ENCODE measurements around the gene MFAP5.

- TF ChIP-seq POLR2A (IDR thresholded peaks at IDR 0.05) = no peak
- no peak for TF ChIP-seq CTCF (IDR thresholded peaks at IDR 0.05)
These were observed 33.1 kb downstream of the MFAP5 start for GRCh38 chr12:8629486-8630033.

Data from lower leg skin (tissue), 3 donors.